ENCODE data around the gene SYT13.
"Not testable (repeated sequence)": the region's sequence is repeated elsewhere in the genome, so short reads cannot be mapped to it uniquely, and the experiment has no call there.

The SYT13 gene

GRCh38 chr11:45270946-45271716 is 15.0 kb downstream of the SYT13 start:
- DNase-seq = no peak

GRCh38 chr11:45269678-45270077 is 16.5 kb downstream of the SYT13 start:
- DNase-seq = no peak

DNA sequence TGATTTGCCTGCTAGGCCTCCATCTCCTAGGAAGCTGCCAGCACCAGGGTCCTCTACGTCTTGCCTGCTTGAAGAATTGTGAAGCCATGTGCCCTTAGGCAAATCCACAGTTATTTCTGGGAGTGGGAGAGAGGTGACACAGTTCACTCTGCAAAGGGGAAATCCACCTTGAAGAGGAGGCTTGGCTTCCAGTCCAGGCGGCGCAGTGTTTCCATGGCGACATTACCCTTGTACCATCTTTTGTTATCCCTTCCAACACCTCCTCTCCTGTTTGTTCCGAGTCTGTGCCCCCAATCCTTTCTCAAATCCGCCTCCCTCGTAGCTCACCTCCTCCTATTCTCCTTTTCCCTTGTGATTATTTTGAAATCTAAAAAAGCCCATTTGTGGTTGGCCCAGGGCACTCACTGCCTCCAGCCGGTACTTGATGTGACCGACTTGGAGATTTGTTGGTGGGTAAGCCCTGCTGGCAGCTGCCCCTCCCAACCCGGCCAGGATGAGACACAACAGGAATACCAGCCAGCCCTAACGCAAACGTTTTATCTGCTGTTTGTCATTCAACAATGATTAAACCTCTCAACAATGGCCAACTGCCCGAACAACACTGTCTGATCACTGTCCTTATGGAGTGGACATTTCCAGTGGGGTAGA is 18.4 kb downstream of the SYT13 start:
- DNase-seq = no peak

GRCh38 chr11:45267052-45267451 is 19.1 kb downstream of the SYT13 start:
- peak; percentile 18 for DNase-seq

DNA sequence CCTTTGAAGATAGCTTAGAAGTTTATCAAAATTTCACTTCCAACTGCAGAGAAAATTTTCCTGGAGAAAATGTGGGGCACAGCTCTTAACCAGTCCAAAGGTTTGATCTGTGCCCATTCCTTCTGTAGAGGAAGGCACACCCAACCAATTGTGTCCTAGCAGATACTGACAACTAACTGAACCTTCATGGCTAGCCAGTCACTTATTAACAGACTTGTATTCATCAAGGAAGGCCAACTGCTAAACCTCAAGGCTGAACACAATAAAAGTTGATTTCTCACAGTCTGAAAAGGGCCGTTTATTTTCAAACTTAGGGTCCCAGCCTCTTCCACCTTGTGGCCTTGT is 19.5 kb downstream of the SYT13 start:
- DNase-seq = no peak

GRCh38 chr11:45265969-45266675 is 20.0 kb downstream of the SYT13 start:
- DNase-seq = no peak

GRCh38 chr11:45264839-45265515 is 21.2 kb downstream of the SYT13 start:
- DNase-seq = no peak

DNA sequence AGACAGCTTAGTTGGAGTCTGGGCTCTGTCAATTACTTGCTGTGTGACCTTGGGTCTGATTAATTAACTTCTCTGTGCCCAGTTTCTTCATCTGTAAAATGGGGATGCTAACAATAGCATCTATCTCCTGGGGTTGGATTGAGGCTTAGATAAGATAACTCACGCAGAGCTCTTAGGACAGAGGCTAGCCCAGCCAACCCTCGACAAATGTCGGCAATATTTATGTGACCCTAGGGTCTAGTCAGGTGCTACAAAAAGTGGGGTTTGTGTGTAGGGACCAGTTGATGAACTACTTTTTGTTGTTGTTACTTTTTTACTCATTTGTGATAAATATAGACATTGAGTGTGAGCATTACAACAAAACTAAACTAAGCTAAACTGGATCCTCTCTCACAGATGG is 22.4 kb downstream of the SYT13 start:
- DNase-seq = no peak

DNA sequence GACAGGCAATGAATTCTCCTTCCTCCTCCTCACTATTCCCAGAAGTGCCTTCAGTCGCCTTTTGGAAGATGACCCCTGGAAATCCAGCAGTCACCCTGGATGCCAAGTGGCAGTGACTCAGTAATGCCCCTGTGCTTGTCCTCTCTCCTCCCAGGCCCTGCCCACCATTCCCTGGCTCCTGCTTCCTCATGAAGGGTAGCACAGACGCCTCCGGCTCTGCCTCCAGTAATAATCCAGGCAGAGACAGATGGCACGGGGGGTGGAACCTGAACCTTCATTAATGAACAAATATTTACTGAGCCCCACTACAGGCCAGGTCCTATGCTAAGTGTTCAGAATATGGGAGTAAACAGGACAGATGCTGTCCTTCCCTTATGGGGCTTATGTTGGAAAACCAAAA is 23.2 kb downstream of the SYT13 start:
- DNase-seq = no peak

DNA sequence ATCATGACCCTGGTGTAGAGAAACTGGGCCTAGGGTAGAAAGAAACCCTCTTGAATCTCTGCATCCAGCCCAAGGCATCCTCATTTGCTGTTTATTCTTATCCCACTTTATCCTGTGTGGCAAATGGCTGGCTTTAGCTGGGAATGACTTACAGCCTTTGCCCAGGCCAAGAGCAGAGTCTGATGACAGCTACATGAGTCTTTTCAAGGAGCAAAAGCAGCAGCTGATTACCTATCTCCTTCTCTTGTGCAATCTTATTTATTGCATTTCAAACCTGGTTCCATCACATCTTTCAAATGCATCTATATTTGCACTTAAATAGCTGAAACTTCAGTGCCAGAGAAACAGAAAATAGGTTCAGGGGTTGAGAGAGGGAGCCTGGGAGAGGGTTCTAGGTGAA is 26.1 kb downstream of the SYT13 start:
- DNase-seq = no peak

DNA sequence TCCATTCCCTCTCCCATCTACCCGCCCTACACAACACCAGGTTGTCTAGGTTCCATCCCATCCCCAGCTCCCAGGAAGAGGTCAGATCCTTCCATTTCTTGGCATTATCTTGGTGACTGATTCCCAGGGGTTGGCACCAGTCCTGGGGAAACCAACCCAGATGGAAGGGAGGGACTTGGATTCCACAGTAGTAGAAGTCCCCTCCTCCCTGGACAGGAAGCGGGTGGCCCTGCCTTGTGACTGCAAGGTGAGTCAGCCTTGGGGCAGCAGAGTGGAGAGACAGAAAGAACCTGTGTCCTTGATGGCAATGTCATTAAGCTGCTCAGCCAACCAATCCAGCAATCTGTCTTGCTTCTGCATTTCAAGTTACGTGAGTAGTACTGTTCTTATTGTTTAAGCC is 26.5 kb downstream of the SYT13 start:
- no peak for DNase-seq

DNA sequence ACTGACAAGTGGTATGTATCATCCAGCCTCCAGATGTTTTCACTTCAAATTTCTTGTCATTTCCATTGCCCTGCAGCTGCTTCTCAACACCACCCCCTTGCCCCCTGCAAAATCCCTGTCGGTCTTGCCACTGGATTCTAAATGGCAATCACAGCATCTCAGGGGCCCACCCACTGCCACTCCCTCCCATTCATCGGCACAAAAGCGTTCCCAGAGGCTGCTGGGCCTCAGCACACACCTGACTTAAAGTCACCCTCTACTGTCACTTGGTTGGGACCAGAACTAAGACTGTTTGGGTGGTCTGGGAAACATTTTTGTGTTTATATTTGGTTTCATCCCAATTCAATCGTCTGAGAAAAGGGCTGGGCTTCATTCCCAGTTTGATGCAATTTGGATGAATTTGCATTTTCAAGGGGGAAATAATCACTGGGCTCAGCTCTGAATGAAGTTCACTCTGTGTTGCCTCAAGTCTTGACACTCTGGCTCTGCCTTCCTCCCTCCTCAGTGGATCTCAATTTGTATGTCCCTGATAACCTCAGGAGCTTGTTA is 27.1 kb downstream of the SYT13 start:
- no peak for DNase-seq

- no peak for DNase-seq
These were observed 32.1 kb downstream of the SYT13 start for GRCh38 chr11:45254070-45254469.

DNA sequence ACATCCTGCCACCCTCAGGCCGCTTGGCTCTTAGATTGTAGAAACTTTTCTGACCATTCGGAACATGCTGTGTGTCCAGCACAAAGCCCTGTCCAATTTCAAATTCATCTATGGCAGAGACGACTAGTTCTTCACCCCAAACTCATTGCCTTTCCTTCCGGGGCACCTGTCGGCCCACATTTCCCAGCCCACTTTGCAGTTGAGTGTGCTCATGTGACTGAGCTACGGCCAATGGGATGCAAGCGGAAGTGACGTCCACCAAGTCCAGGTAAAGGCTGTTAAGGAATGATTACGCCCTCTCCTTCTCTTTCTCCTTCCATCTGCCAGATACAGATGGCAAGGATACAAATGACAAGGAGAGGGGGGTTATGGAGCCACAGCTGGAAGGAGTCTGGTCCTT is 32.5 kb downstream of the SYT13 start:
- DNase-seq = no peak

DNA sequence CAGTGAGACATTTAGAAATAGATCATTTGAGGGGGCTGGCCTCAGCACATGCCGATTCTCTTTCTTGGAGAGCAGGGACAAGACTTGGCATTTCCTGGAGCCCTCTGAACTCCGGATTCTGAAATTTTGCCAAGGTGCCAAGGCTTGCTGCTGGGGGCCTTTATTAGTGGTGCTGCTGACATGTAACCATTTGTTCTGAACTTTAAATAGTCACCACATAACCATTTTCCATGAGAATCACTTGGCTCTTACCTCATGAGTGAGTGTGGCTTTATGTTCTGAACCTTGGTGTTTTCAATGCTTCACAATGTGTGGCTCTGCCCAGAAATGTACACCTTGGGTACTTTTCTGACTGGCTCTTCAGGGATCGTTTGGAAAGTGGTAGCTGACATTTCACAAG is 33.3 kb downstream of the SYT13 start:
- no peak for DNase-seq

DNA sequence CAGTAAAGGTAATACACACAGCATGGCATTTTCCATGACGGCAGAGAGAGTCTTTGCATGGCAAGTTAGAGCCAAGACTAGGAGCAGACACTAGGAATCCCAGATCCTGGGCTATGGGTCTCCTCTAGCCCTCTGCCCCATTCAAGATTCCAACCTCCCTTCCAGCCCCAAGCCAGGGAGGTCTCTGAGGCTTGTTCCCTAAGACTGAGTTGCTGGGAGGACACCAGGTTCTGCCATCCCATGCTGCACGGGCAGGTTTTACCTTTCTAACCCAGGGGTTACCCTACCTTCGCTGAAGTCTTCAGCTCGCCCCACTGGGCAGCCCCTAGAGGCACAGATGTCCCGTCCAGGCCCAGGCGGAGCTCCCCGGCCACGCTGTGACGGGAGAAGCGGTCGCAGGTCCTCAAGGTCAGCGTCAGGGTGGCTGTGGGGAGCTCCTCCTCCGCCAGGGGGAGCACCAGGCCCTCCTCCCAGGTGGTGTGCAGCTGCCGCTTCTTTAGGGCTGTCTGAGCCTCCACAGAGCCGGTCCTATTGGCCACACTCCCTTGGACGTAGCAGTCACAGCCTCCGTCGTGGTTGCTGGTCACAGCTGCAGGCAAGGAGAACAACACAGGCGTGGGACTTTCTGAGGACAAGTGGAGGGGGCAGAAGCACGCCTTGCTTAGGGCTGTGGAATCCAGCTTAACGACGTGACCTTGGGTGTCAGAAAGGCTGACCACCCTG is 33.8 kb downstream of the SYT13 start:
- peak; percentile 39 for DNase-seq

GRCh38 chr11:45250035-45250718 is 36.0 kb downstream of the SYT13 start:
- no peak for DNase-seq

- DNase-seq = not testable (repeated sequence)
These were observed 36.8 kb downstream of the SYT13 start for GRCh38 chr11:45249372-45249771.

DNA sequence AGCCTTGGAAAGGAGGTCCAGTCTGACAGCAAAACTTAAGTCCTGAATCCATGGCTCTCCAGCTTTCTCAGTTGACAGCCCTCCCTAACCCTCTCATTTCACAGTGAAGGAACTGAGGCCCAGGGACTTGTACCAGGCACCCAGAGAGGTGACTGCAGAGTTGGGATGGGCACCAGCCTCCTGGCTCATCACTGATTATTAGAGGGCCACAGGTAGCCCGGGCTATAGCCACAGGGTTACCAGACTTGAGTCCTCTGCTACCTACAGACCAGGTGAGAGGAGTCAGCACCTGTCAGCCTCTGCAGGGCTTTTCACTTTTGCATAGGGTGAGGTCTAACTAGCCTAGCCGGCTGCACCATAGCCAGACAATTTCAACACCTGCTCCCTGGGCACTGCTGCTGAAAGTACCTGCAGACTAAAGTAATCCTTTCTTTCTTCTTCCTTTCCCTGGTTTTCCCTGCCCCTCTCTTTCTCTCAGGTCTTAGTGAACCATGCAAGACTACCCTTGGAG is 37.6 kb downstream of the SYT13 start:
- DNase-seq = no peak

- no peak for DNase-seq
These were observed 38.7 kb downstream of the SYT13 start for GRCh38 chr11:45247433-45247832.

DNA sequence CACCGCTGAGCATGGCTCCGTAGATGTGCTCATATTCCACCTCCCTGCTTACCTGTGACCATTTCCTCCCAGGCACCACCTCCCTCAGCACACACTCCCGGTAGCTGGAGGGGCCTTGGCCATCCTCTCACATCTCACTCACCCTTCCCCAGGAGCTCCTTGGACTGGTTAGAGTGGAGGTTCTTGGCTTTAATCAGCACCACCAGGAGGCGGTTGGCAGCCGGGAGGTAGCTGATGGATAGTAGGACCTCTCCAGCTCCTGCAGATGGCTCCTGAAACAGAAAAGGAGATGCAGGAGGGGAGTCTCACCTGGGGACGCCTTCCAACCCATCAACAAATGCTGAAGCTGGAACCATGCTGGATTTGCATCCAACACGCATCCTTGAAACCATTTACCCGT is 39.9 kb downstream of the SYT13 start:
- DNase-seq = no peak
